DMS153 (cell line): Measurements from ENCODE around the gene RPLP2.

Experiments
- DNase-seq: peaks from one replicate; lab custom pipeline; 2025; lab: John Stamatoyannopoulos, UW

Gene RPLP2

DNA sequence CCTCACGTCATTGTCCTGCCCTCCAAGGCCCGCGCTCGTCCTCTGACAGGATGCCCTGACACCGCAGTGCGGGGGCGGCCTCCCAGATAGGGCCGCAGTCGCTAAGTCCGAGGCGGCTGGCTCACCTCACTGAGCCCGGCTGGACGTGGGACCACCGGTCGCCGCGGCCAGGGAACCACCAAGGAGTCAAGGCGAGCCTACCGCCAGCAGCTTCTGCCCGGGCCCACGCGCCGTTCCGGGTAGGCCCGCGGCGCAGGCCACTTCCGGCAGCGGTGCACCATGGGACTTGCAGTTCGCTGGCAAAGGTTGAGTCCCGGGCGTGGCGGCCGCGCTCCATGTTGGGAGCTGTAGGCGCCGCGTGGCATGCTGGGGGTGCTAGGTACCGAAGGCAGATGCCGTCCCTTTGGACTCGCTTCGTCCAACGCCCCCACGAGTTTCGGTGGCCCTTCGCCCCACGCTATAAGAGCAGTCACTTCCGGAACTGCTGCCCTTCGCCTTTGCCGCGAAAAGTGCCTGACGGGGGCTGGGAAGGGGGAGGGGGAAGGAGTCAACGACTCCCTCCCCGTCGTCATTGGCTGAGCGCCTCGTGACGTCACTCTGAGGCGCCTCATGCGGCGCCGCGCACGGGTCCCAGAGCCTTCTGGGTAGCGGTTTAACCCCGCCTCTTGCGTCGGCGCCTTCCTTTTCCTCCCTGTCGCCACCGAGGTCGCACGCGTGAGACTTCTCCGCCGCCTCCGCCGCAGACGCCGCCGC lies at the start of gene RPLP2:
Gene RPLP2 (plus strand): TSS at position 681 of the 753 bp plus-strand sequence. CDS start 268 bp downstream, outside the sequence.
- peak; percentile 94 for DNase-seq

DNA sequence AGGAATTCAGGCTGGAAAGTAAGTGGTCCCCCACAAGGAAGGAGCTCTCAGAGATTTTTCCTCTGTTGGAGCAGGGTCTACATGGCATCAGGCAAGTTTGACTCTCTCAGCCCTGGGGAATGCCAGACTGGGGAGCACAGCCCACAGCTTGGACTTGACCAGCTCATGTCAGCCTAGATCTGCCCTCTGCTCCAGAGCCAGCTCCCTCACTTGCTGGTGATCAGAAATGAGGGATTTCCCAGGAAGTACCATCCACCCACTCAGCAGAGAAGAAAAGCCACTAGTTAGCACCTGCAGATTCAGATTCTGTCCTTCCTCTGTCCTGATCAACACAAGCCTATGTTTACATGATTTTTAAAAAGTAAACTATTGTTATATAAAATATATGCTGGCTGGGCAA lies 49.5 kb upstream of the RPLP2 start:
- DNase-seq = no peak

DNA sequence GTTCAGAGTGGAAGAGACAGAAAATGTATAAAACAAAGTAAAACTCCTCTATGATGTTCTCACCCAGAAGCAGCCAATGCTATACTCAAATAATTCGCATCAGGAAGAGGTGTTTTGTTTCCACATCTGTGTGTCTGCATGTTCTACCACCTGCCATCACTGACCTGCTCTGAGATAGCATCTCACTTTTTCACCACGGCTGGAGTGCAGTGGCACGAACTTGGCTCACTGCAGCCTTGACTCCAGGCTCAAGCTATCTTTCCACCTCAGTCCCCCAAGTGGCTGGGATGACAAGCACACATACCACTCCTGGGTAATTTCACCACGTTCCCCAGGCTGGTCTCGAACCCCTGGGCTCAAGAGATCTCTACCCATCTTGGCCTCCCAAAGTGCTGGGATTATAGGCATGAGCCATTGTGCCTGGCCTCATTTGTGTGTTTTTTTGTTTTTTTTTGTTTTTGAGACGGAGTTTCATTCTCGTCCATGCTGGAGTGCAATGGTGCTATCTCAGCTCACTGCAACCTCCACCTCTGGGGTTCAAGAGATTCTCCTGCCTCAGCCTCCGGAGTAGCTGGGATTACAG lies 48.1 kb upstream of the RPLP2 start:
- DNase-seq = no peak

DNA sequence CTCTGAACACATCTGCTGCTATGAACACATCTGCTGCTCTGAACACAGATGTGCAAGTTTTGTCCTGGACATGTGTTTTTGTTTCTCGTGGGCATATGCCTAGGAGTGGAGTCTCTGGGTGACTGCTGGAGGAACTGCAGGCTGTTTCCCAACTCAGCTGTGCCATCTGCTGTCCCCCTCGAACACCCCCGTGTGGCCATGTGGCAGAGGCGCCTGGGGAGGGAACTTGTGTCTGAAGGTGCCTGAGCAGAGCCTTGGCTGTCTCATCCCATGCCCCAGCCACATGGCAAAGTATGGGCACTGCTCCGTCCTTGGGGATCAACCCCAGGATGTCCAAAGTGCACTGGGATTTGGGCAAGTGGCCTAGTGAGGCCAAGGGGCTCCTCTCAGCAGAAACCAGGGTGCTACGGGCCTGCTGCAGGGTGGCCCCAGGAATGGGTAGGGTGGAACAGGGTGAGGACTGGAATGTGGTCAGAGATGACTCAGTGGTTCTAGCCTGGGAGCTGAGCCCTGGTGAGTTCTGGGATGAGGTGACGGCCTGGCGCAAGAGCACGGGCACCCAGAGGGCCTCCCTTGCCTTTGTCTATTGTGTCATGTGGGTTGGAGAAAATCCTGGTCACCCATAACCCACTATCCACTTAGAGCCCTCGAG lies 47.2 kb upstream of the RPLP2 start:
- DNase-seq = no peak

DNA sequence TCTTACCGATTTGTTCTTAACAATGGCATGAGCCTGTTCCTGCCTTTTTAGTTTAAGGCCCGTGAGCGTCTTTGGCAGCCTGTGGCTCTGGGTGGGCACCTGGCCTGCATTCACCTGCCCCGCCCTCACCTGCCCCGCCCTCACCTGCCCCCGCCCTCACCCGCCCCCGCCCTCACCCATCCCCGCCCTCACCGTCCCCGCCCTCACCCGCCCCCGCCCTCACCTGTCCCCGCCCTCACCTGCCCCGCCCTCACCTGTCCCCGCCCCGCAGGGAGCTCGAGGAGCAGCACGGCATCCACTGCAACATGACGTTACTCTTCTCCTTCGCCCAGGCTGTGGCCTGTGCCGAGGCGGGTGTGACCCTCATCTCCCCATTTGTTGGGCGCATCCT lies 46.7 kb upstream of the RPLP2 start:
- no peak for DNase-seq

DNA sequence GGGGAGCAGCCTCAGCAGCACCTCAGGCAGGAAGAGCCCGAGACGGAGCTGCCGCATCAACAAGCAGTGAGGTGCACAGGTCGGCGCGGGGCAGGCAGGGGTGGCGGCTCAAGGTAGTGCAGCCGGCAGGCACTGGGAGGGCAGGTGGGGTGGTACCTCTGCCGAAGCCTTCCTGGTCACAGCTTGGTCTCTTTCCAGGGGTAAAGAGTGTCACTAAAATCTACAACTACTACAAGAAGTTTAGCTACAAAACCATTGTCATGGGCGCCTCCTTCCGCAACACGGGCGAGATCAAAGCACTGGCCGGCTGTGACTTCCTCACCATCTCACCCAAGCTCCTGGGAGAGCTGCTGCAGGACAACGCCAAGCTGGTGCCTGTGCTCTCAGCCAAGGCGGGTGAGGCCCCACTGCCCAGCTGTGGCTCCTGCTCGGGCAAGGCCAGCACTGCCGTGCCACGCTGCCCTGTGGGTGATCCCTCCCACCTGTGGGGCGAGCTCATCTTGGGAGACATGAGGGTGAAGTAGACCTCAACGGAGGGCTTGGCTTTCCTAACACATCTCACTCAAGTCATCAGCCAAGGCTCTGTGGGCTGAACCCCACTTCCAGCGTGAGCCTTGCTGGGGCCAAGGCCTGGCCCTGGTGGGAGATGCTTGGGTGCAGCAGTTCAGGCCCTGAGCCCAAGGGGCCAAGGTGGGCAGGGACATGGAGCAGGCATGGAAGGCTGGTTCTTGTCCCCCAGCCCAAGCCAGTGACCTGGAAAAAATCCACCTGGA lies 46.0 kb upstream of the RPLP2 start:
- no peak for DNase-seq

DNA sequence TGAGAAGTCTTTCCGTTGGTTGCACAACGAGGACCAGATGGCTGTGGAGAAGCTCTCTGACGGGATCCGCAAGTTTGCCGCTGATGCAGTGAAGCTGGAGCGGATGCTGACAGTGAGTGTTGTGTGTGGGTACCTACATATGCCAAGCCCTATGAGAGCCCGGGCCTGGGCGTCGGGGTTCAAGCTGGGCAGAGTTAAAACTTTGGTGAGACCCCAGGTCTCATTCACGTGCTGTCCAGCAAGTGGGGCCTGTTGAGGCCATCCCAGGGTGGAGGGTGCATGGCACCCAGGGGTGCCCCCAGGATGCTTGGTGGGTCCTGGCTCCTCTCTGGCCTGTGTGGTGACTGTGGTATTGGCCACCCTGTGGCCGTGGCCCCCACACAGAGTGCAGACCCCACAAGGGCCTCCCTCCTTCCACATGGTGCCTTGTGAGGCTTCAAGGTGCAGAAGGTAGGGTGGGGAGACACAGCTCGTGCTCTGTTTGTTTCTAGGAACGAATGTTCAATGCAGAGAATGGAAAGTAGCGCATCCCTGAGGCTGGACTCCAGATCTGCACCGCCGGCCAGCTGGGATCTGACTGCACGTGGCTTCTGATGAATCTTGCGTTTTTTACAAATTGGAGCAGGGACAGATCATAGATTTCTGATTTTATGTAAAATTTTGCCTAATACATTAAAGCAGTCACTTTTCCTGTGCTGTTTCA lies 45.3 kb upstream of the RPLP2 start:
- DNase-seq = no peak

DNA sequence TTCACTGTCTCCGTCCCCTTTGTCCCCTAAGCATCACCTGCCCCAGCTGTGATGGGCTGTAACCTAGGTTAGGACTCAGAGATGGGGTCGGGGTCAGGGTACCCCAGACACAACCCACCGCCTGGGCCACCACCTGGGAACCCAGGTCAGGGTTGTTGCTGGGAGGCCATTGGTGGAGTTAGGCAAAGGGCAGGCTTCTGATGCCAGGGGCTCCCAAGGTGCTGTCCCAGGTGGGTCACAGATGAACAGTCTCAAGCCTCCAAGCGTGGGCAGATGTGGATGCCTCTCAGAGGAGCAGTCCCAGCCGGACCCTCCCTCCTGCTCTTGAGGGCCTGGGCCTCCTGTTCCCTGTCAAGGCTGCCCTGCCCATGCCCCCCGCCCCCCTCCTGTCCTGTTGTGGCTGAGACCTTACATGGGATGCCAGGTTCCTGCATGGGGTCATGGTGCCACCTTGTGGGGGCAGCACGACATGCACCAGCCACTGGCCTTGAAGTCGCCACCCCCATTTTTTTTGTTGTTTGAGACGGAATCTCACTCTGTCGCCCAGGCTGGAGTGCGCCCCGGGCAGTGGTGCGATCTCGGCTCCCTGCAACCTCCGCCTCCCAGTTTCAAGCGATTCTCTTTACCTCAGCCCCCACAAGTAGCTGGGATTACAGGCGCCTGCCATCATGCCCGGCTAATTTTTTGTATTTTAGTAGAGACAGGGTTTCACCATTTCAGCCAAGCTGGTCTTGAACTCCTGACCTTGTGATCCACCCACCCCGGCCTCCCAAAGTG lies 44.6 kb upstream of the RPLP2 start:
- no peak for DNase-seq

DNA sequence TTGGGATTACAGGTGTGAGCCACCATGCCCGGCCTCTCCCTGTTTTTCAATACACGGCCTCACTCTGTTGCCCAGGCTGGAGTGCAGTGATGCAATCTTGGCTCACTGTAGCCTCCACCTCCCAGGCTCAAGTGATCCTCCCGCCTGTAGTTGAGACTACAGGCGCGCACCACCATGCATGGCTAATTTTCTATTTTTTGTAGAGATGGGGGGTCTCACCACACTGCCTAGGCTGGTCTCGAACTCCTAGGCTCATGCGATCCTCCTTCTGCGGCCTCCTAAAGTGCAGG lies 44.0 kb upstream of the RPLP2 start:
- DNase-seq = no peak

DNA sequence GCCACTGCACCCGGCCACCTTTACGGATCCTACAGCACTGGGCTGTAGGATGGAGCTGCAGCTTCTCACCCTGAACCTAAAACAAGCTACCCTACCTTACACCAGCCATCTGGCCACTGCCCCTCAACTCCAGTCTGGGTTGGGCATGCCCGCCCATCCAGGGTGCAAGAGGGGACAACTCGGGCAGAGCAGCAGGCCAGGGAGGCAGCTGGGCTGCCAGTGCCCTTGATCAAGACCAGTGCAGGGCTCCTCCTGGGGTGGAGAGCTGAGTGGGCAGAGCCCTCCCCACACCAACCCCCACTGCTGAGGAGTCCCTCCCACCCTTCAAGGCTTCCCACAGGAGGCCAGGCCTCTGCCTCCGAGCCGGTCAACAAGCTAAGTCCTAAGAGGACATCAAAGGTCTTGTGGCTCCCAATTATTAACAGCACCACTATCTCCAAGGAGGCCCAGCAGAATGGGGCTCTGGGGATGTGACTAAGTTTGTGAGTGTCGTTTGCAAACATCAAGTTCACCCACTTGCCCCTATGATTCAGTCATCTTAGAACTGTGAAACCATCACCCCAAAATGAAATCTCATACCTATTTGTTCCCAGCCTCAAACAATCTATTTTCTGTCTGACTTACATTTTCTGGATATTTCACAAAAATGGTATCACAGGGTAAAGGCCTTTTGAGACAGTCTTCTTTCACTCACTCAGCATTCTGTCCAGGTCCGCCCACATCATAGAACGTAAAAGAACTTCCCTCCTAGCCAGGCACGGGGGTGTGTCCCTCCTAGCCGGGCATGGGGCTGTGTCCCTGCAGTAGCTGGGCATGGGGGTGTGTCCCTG lies 43.4 kb upstream of the RPLP2 start:
- no peak for DNase-seq

DNA sequence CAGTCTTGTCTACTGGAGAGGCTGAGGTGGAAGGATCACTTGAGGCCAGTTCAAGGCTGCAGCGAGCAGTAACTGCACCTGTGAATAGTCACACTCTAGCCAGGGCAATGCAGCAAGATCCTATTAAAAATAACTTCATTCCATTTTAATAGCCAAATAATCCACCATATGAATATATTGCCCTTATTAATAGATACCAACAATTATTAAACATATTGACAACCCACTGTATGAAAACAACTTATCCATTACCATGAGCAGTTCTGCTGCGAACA lies 42.9 kb upstream of the RPLP2 start:
- no peak for DNase-seq

DNA sequence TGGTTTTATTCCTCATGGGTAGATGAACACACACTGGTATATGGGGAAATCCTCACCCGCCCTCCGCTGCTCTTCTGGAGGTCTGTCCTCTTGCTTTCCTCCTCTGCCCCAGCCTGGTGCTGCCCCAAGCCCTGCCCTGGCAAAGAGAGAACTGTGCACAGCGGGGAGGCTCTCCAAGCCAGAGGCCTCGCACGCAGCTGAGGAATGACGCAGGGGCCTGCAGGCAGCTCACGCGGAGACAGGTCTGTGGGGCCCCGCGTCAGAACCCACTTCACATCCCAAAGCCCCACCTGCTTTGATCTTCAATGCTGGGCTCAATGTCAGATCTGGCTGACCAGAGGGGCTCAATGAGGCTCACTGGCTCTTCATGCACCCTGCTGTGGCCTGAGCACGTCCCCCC lies 42.5 kb upstream of the RPLP2 start:
- no peak for DNase-seq

DNA sequence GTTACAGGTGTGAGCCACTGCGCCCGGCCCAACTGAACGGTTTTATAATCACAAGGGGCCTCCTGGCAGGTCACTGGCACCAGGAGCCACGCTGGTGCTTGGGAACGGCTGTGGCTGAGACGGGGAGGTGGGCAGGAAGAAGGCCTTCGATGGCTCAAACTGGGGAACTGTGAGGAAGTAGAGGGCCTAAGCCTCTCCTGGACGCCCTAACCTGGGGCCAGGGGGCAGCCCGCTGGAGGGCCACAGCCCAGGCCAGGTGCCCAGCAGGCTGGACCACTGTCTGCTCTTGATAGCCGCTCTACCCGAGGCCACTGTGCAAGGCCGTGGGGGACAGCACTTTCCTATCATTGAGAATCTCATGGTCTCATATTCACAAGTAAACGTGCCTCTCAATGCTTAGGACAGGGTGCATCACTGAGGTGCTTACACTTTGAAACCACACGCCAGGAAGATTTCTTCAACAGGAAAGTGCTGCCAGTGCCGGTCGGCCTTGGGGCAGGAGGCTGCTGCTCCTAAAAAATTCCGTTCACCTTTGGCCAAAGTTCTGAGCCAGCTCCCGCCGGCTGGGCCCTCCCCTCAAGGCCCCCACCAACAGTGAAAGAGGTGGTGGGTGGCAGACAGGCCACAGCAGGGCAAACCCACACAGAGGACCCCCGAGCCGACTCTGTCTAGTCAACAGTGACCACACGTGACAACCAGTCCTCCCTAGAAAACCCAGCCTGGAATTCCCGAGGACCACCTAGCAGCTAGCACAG lies 39.7 kb upstream of the RPLP2 start:
- no peak for DNase-seq

DNA sequence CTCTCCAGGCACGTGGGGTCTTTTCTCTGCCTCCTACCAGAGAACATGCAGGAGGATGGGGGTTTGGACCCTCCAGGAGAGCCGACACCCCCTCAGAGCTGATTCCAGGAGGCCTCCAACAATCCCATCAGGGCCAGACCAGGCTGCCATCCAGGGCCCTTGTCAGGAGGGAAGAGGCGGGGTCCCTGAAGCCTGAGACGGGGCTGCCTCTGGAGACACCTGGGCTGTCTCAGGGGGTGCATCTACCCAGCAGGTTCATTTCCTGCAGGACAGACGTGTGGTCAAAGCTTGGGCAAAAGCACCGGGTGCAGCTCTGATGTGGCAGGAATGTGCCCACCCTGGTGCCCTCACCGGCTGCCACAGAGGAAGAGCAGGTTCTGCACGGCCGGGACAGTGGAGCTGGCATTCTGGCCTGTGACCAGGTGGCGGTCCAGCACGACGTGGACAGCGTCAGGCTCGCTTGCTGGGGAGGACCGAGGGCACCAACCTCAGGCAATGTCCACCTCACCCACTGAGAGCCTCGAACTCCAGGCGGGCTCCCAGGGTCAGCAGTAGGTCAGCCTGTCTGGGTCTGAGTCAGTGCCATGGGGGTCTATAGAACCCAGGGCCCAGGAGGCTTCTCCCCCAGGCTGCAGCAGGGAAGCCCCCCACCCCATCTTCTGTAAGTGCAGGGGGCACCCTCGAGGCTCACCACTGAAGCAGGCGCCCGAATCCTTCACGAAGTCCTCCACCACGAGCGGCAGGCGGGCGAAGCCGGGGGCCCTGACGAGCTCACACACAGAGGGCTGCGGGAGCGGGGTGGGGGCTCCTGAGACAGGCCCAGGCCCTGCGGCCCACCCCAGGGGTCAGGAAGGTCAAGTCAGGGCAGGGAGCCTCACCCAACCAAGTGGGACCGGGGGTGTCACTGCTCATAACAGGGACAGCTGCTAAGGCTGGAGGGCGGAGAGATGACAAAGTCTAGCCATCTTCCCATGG lies 38.8 kb upstream of the RPLP2 start:
- no peak for DNase-seq

DNA sequence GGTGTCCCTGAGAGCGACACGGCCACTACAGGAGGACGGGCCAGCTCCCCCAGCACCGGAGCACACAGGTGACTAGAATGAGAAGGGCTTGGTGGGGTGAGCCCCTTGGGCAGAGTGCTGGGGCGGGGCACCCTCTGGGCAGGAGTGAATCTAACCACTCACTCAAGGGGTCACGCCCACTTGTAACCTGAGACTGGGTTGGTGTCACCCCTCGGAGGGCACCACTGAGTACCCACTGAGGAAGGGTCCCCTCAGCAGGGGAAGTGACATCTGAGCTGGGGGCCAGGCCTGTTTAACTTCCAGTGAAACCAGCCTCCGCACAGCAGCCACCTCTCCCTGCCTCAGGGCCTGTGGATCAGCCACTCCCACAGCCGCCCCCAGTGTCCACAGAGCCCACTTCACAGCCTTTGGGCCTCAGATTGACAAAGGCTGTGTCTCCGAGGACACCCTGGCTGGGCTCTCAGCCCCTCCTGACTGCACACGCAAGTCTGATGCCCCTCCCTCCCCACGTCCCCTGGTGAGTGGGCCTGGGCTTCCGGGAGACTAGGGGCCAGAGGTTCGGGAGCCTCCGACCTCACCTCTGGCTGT lies 38.1 kb upstream of the RPLP2 start:
- no peak for DNase-seq

DNA sequence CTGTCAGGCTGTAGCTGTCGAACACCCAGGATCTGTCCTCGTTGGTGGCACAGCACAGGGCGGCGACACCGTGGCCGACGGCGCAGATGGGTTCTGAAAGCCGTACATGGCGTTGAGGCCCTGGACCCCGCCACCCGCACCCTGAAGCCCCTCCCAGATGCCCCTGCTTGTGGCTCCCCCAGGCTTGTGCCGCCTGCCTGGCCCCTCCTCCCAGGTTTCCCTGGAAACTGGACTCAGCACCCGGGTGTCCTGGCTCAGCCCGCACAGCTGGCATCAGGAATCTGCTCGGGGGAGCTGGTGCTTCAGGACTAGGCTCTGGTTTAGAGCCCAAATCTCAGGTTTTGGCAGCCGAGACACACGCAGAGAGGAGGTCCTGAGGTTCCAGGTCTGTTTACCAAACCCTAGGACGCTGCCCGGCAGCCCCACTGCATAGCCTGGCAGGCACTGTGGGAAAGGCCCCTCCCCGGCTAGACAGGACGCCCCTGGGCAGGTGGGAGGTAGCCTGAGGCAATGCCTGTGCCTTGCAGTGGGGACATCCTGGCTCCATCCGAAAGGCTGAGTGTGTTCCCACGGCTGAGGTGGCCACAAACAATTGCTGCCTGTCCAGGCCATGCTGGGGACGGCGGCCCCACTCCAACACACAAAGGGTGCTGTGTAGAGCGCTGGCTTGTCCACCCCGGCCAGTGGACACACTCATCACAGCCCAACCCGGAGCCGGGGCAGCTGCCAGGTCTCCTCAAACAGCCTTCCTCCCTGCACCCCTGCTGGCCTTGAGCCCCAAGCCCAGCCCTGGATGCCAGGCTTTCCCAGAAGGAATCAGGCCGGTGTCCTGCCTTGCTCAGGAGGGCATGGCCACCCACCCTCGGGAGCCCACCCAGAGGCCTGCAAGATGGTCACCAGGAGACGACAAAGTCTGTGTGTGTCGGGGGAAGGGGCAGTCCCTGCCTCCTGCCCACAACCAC lies 37.1 kb upstream of the RPLP2 start:
- no peak for DNase-seq

DNA sequence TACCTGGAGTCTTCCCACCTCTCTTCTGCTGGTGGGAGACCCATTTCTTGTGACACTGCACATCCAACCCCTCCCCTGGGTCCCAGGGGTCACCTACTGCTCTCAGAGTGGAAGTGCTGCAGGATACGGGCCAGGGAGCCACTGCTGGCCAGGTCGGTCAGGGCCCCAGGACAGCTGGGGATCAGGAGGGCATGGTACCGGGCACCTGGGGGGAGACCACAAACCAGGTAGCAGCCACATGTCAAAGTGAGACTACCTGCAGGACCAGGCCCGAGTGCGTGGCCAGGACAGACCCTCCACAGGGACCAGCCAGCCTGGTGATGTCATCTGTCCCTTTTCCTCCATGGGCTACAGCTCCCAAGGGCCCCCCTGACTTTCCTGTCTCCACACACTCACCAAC lies 36.3 kb upstream of the RPLP2 start:
- no peak for DNase-seq
